Thyroid gland (tissue), 4 donors: ENCODE data around the gene PLTP. TPM values are rescaled to one million over a fixed set of nuclear protein-coding genes. Genes with fewer than 3 reads are reported as not detected.
"Not testable (repeated sequence)": the region's sequence is repeated elsewhere in the genome, so short reads cannot be mapped to it uniquely, and the experiment has no call there.

ENCODE experiments used
- DNase-seq, 2 donors: peaks; one replicate each; pipeline ENCODE4 v3.0.0-alpha.2; 2019
- H3K27ac ChIP-seq, 3 donors: fragments of 200-600 bp; sonication (generic); 1 replicate in 2 of 3; 2 replicates in 1 of 3; pipeline ENCODE4 v1.5.1; 2016 to 2019; ENCODE audit warnings: mild to moderate bottlenecking in 1 of 3, moderate library complexity in 1 of 3
- H3K27me3 ChIP-seq: fragments of 200-600 bp; sonication (generic); one replicate; pipeline ENCODE4 v1.5.1; 2019
- H3K36me3 ChIP-seq, 2 donors: fragments of 200-600 bp; sonication (generic); one replicate each; pipeline ENCODE4 v1.5.1; 2016 to 2019
- H3K4me1 ChIP-seq, 2 donors: fragments of 200-600 bp; sonication (generic); one replicate each; pipeline ENCODE4 v1.5.1; 2017 to 2019
- H3K4me3 ChIP-seq, 3 donors: fragments of 200-600 bp; sonication (generic); replicated peaks in 1 of 3; 1 replicate in 2 of 3; 2 replicates in 1 of 3; pipeline ENCODE4 v1.5.1; 2016; ENCODE audit warnings: mild to moderate bottlenecking in 1 of 3
- H3K9me3 ChIP-seq: fragments of 200-600 bp; sonication (generic); one replicate; pipeline ENCODE4 v1.5.1; 2017
- POLR2A ChIP-seq, 2 donors: fragments of 450-650 bp; IDR thresholded peaks; one replicate each; pipeline ENCODE4 v1.6.1; 2017; ENCODE audit warnings: antibody characterized with exemption in 2 of 2, mild to moderate bottlenecking in 2 of 2, moderate library complexity in 1 of 2
- WGBS, 2 donors: methylation state at CpG; one replicate each; pipeline ENCODE4 v1.1.5; 2017; 5-methylcytosine and 5-hydroxymethylcytosine counted together
- intact Hi-C: fragments of 100-400 bp; cut with DNase I; formaldehyde crosslinking; loops from one replicate; pipeline ENCODE4 v1.15.1; 2023
- total RNA-seq, 4 donors: library from RNA; depleted of rRNA; stranded (reverse); fragments of >200 nt; gene quantifications; one replicate each; pipeline ENCODE4 v1.2.3, GENCODE V29; 2016
- TF ChIP-seq, protein P1 (sequence below), 6 experiments: fragments of 200-600 bp in 3 of 6; fragments of 450-650 bp in 3 of 6; sonication (generic) in 3 of 6; IDR thresholded peaks; one replicate each; pipeline ENCODE4 v1.5.1; 2016 to 2019; ENCODE audit warnings: antibody characterized with exemption in 6 of 6, mild to moderate bottlenecking in 2 of 6, inconsistent platforms in 1 of 6, moderate library complexity in 1 of 6

PLTP gene
- total RNA-seq, 4 donors from 2014 or later, result 22.7 to 260 (median 70.1) TPM

DNA sequence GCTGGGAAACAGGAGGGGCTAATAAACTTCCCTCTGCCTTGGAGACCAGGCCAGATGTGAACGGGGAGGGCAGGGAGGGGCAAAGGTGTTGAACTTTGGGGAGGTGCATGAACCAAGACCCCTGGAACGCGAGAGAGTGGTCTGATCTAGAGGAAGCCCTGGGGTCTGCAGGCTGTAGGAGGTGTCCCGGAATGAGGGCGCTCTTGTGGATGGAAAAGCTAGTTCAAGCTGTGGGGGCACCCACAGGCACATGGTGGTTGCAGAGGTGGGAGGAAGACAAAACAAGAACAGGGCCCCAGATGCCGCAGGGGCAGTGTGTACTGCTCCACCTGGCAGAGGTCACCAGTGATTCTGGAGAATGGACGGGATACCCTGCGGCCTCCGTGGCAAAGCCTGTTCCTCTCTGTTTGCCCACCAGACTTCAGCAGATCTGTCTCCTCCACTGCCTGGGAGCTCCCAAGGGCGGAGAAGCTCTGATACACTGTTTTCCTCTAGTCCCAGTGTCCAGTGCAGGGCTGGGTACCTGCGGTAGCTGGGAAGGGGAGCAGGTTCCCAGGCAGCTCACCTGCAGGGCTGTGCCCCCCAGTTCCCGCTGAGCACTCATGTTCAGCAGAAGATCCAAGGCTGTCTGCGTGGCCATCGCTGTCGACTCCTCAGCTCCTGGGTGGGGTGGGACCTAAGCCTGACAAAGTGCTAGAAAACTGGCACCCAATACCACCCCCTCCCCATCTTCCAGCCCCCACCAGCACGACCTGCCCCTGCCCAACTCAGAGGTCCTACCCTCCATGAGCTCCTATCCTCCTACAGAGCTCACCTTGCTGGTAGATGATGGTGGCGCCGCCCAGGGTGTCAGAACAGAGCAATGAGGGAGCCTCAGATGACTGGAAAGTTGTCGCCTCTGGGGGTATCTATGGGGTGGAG lies 45.3 kb upstream of the PLTP start:
- intact Hi-C loops, result no loop called here
- Histone ChIP-seq H3K27me3 (no peaks in the 10 kb centered on the region), H3K9me3 (no peaks in the 10 kb centered on the region), H3K27ac (no peak overlapping the region), H3K36me3 (peaks cover 66 to 69% of the 10 kb centered on the region in 2 donors), H3K4me3 (no peak overlapping the region), H3K4me1 (no peaks in the 10 kb centered on the region)
- no peak for DNase-seq
- 90 to 94% methylated on average over 9 to 19 of the region's 19 CpGs for WGBS, 2 donors
- TF ChIP-seq POLR2A (IDR thresholded peaks at IDR 0.05), result no peak
- TF ChIP-seq, protein P1, sequence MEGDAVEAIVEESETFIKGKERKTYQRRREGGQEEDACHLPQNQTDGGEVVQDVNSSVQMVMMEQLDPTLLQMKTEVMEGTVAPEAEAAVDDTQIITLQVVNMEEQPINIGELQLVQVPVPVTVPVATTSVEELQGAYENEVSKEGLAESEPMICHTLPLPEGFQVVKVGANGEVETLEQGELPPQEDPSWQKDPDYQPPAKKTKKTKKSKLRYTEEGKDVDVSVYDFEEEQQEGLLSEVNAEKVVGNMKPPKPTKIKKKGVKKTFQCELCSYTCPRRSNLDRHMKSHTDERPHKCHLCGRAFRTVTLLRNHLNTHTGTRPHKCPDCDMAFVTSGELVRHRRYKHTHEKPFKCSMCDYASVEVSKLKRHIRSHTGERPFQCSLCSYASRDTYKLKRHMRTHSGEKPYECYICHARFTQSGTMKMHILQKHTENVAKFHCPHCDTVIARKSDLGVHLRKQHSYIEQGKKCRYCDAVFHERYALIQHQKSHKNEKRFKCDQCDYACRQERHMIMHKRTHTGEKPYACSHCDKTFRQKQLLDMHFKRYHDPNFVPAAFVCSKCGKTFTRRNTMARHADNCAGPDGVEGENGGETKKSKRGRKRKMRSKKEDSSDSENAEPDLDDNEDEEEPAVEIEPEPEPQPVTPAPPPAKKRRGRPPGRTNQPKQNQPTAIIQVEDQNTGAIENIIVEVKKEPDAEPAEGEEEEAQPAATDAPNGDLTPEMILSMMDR (IDR thresholded peaks at IDR 0.05), result no peak

DNA sequence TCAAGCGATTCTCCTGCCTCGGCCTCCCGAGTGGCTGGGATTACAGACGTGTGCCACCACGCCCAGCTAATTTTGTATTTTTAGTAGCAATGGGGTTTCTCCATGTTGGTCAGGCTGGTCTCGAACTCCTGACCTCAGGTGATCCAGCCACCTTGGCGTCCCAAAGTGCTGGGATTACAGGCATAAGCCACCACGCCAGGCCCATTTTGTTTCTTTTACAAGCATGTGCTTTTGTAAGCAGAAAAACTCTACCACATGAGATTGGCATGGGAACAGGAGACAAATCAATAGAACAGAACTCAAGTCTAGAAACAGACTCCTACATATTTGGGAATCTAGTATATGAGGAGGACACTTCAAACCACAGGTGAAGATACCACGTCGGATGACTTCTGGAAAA lies 44.4 kb upstream of the PLTP start:
- H3K9me3 ChIP-seq, H3K27ac ChIP-seq, DNase-seq, H3K4me3 ChIP-seq, intact Hi-C loops, H3K4me1 ChIP-seq, H3K27me3 ChIP-seq: not testable (repeated sequence)
- H3K36me3 ChIP-seq, result peaks cover 66 to 69% of the 10 kb centered on the region in 2 donors
- WGBS, 2 donors, result 94 to 96% methylated on average over 10 of the region's 10 CpGs

DNA sequence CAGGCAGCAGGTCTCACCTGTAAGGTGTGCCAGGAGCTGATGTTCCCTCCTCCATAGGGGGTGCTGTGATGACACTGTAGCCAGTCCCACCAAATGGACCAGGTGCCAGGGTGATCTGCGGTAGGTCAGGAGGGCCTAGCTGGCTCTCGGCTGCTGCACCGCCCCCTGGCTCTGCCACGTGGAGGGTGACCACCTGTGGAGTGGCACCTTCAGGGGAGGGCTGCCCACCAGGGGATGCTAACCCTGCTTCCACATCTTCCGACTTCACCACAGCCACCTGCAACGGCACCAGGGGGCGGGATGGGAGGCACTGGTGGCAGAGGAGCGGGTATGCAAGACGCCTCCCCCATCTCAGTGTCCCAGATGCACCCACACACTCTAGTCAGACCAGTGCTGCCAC lies 41.7 kb upstream of the PLTP start:
- intact Hi-C loops, result no loop called here
- Histone ChIP-seq H3K9me3 (no peaks in the 10 kb centered on the region), H3K27ac (no peak overlapping the region), H3K4me3 (no peak overlapping the region), H3K27me3 (no peaks in the 10 kb centered on the region), H3K36me3 (peaks cover 62% of the 10 kb centered on the region in 2 donors), H3K4me1 (peaks cover 0 to 4% of the 10 kb centered on the region in 2 donors)
- DNase-seq, result no peak
- no peak for TF ChIP-seq POLR2A (IDR thresholded peaks at IDR 0.05)
- TF ChIP-seq, protein P1 (IDR thresholded peaks at IDR 0.05), result no peak
- WGBS, 2 donors, result 93 to 95% methylated on average over 9 of the region's 9 CpGs

DNA sequence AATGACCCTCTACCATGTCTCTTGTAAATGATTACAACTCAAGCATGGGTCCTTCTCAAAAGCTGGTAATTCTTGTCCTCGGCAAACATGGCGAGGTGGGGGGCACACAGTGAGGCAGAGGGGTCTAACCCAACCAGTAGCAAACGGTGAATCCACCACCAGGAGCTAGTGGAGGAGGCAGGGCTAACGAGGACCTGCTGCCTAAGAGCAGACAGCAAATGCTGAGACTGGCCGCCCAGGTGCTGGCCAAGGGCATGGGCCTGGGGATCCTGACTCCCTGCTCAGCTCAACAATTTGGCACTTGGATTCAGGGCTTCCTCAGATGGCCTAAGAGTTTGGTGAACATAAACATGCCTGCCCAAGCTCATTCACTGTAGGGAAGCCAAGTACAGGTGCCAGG lies 40.9 kb upstream of the PLTP start:
- no peak overlapping the region for H3K4me3 ChIP-seq
- no peaks in the 10 kb centered on the region for H3K27me3 ChIP-seq
- H3K27ac ChIP-seq, result no peak overlapping the region
- H3K4me1 ChIP-seq, result peaks cover 0 to 4% of the 10 kb centered on the region in 2 donors
- no peaks in the 10 kb centered on the region for H3K9me3 ChIP-seq
- intact Hi-C loops, result no loop called here
- 96% methylated on average over 5 of the region's 5 CpGs for WGBS, 2 donors
- TF ChIP-seq POLR2A (IDR thresholded peaks at IDR 0.05), result no peak
- TF ChIP-seq, protein P1 (IDR thresholded peaks at IDR 0.05), result no peak
- DNase-seq, result no peak
- peaks cover 63 to 64% of the 10 kb centered on the region in 2 donors for H3K36me3 ChIP-seq

DNA sequence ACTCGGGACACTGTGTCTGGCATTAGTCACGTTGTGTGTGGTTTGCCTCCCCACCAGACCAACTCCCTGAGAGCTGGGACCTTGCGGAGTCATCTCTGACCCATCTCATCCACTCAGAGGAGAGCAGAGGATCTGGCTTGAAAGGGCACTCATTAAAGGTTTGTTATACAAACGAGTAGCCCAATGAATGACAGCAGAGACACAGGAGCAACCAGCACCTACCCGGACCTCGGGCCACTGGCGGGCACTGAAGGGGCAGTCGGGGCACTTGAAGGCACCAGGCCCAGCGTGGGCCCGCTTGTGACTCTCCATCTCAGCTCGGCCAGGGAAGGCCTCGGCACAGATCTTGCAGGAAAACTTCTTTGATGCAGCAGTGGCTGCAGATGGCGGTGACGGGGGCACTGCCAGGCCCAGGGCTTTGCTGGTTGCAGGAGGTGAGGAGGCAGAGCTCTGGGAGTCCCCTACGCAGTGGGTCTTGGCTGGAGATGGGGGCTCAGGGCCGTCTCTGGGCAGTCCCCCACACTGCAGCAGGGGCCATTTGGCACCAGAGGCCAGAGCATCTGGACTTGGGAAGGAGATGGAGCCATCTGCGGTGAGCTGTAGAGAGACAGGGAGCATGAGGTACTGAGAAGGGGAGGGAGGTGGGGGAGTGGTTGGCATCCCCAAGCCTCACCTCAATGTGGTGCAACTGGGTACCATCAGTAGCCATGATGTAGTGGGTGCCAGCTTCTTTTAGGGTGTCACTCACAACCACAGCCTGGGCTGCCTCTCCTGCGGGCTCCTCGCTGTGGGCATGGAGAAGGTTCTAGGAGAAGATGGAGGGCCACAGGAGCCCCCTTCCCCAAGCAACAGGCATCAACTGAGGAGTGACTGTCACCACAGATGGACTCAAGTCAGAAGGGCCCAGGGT lies 40.2 kb upstream of the PLTP start:
- WGBS, 2 donors, result 94 to 96% methylated on average over 14 to 18 of the region's 19 CpGs
- TF ChIP-seq, protein P1 (IDR thresholded peaks at IDR 0.05), result no peak
- no peak for TF ChIP-seq POLR2A (IDR thresholded peaks at IDR 0.05)
- peaks cover 64 to 65% of the 10 kb centered on the region in 2 donors for H3K36me3 ChIP-seq
- no peaks in the 10 kb centered on the region for H3K27me3 ChIP-seq
- no peak overlapping the region for H3K27ac ChIP-seq
- H3K9me3 ChIP-seq, result no peaks in the 10 kb centered on the region
- H3K4me3 ChIP-seq, result no peak overlapping the region
- intact Hi-C loops, result no loop called here
- H3K4me1 ChIP-seq, result peaks cover 0 to 4% of the 10 kb centered on the region in 2 donors
- DNase-seq, result no peak
